GM21390 (cell line): ENCODE data around the gene ZNF473.
"Not testable (repeated sequence)": the region's sequence is repeated elsewhere in the genome, so short reads cannot be mapped to it uniquely, and the experiment has no call there.

Source experiments
- ATAC-seq: cut with Tn5 transposase; IDR thresholded peaks from one replicate; pipeline ENCODE4 v1.9.1; 2021; ENCODE audit not compliant: unreplicated experiment

The ZNF473 gene

DNA sequence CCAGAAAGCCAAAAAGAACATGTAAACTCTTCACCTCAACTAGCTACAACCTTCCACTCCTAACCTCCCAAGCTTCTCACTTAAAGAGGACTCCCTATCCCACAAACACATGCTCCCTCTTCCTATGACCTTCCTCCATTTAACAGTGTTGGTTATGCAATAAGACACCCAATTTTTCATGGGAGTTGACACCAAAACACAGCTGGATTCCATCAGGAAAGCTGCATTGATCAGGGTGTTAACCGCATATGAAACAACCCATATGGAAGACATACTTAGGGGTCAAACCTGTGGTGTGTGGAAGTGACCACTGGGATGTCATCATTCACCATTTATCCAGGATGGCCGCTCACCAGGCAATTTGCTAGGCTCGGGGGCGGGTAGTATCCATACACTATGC lies 21.9 kb downstream of the ZNF473 start:
- ATAC-seq, result no peak

DNA sequence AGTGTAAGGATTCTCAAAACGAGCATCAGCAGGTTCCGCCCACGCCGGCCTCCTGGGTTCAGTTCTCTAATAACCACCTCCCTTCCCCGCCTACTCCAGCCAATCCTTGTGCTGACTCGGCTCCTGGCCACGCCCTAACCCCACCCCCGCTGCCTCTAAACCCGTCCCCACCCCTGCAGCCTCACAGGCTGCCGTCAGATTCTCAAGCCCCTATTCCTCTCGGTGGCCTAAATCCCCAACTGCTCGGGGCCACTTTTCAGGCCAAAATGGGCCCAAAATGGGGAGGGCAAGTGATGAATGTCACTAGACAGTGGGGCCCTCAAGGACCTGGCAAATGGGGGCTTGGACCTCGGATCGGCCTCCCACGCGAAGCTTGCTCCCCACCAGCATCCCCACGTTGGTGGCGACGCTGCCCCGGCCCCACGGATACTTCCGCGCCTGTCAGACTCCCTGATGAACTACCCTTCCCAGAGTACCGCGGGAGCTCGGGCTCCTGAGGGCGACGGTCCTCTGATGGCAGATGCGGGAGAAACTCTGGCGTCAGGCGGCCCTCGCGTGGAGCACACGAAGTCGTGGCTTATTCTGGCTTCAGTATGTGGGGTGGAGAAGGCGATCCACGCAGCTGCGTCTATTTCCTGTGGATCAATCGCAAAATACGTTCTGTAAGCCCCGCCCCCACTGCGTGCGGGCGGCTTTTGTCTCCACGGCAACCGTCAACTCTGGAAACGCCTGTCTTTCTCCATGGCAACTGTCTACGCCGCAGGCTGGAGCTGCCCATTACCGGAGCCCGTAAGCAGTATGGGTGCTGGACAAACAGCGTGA lies 24.8 kb downstream of the ZNF473 start:
- no peak for ATAC-seq

DNA sequence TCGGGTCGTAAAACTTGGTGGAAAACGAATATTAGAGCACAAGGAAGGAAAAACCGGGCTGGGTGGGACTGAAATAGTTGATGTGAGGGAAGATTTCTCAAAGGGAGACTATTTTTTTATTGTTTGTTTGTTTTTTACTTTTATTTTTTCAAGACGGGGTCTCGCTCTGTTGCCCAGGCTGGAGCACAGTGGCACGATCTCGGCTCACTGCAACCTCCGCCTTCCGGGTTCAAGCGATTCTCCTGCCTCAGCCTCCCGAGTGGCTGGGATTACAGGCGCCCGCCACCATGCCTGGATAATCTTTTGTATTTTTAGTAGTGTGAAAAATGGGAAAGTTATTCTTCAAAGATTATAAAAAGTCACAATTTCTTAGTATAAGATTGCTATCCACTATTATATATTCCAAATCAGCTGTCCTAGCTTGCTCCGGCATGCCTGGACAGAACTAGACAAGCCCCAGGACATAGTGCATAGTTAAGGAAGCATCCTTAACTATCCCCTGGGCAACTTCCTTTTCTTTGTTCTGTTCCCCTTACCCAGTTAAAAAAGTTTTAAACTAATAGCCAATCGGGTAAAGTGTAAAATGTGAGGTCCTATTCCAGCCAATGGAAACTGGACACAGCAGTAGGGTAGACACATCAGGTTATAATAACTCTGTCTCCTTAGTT lies 25.6 kb downstream of the ZNF473 start:
- ATAC-seq, result not testable (repeated sequence)

DNA sequence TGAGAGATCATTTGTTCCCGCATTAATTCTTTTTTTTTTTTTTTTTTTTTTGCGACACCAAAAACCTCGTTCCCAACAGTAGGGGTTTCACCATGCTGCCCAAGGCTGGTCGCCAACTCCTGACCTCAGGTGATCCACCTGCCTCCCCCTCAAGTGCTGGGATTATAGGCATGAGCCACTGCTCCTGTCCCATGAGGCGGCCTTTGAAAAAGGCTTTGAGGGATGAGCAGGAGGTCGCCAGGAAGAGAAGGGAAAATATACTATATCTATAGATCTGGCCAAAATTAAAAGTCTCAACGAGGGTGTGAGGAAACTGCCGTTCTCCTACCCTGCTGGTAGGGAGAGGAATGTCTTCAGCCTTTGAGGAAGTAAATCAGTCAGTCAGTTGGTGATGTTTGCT lies 26.2 kb downstream of the ZNF473 start:
- no peak for ATAC-seq

DNA sequence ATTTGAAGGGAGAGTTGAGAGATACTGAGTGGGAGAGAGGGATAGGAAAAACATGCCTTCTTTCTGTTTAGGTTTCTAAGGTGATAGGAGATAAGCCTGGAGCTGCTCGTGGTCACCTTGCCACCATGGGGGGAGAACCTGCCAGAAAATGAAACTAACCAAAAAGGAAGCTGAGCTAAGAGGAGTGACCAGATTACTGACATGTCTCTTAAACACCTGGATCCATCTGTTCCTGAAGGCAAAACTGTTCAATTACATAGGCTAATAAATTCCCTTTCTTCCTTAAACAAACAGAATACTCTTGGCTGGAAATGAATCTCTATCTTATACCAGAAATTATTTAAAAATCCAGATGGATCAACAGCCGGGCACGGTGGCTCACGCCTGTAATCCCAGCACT lies 27.3 kb downstream of the ZNF473 start:
- ATAC-seq, result no peak

DNA sequence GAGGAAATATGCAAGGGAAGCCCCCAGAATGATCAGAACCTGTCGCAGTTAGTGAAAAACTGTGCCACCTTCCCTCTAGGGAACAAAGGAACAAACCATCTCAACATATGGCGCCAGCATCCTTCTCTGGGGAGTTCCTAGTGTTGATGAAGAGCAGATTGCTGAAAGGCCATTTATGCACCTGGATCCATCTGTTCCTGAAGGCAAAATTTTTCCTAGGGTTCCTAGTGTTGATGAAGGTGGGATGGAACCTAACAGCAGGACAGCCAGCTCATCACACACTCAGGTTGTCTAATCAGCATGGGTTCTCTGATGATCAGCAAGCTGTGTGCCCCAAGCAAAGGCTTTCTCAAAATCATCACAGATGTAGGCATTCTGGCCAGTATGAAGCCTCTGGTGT lies 32.6 kb downstream of the ZNF473 start:
- ATAC-seq, result no peak

DNA sequence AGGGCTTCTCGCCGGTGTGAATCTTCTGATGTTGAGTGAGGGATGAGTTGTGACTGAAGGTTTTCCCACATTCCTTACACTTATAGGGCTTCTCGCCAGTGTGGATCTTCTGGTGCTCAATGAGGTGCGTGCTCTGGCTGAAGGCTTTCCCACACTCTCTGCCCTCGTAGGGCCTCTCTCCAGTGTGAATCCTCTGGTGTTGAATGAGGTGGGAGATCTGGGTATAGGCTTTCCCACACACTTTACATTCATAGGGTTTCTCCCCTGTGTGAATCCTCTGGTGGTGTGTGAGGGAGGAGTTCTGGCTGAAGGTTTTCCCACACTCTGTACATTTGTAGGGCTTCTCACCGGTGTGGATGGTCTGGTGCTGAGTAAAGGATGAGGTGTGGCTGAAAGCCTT lies 33.2 kb downstream of the ZNF473 start:
- no peak for ATAC-seq

DNA sequence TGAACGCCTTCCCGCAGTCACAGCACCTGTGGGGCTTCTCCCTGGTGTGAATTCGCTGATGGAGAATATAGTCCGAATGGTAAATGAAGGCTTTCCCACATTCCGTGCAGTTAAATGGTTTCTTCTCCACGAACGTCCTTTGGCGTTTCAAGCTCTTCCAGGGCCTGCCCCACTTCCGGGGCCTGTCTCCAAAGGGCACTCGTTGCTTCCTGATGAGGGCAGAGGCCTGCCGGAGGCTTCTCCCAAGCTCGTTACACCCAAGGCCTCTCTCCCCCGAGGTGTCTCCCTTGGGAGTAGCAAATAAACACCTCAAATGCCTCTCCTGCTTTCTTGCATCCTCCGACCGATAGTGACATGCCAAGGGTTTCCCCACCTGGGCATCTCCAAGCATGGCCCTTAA lies 34.3 kb downstream of the ZNF473 start:
- ATAC-seq, result no peak

DNA sequence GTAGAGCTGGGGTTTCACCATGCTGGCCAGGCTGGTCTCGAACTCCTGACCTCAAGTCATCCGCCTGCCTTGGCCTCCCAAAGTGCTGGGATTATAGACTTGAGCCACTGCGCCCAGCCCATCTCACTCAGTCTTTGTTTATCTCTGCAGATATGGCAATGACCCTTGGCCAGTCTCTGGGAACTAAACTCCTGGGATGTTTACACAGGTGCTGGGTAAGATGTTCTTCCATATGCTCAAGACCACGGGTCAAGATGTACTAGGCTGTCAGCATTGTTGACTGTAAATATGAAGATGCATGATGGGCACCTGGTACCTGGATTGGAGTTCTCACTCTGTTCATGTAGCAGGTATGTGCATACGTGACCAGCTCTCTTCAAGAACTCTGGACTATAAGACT lies 35.8 kb downstream of the ZNF473 start:
- no peak for ATAC-seq

DNA sequence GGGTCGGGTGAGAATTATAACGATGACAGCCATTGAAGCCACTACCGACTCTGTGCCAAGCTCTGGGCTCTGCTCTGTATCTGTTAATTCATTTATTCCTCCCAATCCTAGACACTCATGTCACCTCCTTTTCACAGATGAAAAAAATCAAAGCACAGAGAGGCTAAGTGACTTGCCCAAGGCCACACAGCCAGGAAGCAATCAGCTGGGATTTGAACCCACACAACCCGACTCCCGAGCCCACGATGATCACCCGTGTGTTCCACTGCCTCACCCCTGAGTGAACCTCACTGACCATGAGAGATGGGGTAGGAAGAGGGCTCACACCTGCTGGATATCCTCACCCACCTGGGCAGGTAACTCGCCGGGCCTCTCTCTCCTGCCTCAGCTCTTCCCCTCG lies 40.1 kb downstream of the ZNF473 start:
- no peak for ATAC-seq

DNA sequence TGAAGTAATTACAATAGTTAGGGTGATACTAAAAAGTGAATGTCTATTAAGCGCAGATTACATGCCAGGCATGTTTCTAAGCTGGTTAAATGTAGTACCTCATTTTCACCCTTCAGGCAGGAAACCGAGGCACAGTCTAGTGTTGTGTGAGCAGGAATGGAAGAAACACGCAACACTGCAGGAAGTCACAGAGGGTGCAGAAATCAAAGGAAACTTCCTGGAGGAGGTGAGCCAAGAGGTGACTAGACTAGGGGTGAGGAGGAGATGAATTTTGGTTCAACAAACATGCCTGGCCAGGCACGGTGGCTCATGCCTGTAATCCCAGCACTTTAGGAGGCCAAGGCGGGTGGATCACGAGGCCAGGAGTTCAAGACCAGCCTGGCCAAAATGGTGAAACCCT lies 41.8 kb downstream of the ZNF473 start:
- no peak for ATAC-seq

DNA sequence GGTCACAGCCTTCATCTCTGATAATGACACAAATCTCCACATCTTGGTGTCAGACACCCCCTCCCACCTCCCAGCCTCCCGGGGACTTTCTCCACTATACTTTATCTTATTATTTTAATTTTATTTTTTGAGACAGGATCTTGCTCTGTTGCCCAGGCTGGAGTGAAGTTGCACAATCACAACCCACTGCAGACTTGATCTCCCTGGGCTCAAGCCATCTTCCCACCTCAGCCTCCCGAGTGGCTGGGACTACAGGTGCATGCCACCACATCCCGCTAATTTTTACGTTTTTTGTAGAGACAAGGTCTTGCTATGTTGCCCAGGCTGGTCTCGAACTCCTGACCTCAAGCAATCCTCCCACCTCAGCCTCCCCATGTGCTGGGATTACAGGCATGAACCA lies 42.6 kb downstream of the ZNF473 start:
- ATAC-seq, result not testable (repeated sequence)

DNA sequence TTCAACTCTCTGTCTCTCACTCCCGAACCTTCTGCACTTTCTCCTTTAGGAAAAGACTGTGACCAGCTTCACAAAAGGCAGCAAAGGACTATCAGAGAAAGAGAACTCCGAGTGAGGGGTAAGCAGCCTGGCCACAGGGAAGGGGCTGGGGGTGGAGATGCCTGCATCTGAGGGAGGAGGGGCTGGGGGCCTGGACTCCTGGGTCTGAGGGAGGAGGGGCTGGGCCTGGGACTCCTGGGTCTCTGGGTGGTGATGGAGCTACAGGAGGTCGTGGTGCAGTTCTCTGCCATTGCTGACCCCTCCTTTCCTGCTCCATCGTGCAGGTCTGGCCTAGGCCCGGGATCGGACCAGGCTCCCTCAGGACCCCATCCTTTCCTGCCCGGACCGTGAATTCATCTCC lies 49.3 kb downstream of the ZNF473 start:
- ATAC-seq, result not testable (repeated sequence)

DNA sequence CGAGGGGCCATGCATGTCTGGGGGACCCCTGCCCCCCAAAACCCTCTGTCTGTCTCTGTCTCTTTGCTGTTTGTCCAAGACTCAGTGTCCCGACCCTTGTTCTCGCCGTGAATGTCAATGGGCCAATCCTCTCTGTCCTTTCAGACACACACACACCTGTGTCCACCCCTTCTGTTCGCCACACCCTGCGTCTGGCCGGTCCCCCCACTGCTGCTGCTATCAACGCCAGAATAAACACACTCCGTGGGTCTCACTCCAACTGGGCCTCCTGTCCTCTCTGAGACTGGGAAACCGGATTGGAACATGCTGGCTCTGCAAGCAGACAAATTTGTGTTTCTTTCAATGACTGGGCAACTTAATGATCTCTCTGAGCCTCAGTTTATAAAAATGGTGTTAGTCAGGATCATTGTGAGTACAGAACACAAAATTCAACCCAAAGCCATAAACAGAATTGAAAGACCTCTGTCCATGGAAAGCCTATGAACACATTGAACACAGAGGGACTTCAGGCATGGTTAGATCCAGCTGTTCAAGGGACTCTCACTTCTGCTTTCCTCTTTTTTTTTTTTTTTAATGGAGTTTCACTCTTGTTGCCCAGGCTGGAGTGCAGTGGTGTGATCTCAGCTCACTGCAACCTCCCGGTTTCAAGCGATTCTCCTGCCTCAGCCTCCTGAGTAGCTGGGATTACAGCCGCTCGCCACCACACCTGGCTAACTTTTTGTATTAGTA lies 50.0 kb downstream of the ZNF473 start:
- ATAC-seq, result not testable (repeated sequence)

DNA sequence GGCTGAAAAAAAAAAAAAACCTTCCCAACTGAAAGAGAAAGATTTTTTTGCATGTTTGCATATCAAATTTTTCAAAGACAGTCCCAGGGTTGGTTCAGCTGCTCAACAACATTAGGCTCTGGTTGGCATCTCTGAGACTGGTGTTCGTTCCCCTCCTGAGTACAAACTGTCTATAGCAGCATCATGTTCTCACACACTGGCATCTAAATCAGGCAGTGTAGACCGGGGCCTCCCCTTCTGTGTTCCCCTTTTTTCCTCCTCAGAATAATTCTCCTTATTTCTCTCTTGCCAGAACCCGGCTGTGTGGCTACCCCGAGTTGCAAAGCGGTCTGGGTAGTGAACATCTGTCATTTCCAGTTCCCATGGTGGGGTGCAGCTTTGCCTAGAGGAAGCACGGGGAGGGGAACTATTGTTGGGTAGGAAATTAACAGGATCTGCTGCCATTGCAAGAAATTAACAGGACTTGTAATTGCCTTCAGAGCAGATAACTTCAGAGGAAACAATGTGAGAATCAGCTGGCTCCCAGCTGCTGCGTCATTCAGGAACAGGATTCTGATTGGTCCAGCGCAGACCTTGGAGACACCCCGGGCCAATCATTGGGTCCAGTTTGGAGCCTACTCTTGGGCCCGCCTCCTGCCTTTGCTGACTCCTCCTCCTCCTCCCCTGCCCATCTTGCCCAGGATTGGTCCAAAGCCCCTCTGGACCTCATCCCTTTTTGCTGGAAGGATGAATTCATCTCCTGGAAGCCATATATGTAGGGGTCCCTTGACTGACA lies 51.0 kb downstream of the ZNF473 start:
- not testable (repeated sequence) for ATAC-seq

DNA sequence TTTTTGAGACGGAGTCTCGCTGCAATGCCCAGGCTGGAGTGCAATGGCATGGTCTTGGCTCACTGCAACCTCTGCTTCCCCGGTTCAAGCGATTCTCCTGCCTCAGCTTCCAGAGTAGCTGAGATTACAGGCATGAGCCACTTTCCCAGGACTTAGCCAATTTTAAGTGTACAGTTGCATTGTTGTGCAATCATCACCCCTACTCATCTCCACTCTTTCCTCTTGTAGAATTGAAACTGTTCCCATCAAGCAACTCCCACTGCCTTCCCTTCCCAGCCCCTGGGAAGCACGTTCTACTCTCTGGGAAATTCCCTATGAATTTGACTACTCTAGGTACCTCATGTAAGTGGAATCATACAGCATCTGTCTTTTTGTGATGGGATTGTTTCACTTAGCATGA lies 53.2 kb downstream of the ZNF473 start:
- ATAC-seq, result not testable (repeated sequence)

DNA sequence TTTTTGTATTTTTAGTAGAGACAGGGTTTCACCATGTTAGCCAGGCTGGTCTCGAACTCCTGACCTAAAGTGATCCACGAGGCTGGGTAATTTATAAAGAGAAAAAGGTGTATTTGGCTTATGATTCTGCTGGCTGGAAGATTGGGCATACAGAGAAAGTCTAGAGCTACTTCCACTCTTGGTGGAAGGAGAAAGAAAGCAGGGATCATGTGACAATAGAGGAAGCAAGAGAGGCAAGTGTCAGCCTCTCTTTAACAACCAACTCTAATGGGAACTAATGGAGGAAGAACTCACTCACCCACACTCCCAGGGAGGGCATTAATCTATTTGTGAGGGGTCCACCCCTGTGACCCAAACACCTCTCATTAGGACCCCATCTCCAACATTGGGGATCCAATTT lies 58.6 kb downstream of the ZNF473 start:
- ATAC-seq, result not testable (repeated sequence)

DNA sequence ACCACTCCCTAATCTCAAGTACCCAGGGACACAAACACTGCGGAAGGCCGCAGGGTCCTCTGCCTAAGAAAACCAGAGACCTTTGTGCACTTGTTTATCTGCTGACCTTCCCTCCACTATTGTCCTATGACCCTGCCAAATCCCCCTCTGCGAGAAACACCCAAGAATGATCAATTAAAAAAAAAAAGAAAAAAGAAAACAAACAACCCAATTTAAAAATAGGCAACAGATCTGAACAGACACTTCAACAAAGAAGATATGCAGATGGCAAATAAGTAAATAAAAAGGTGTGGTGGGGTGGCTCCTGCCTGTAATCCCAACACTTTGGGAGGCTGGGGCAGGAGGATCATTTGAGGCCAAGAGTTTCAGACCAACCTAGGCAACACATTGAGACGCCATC lies 61.3 kb downstream of the ZNF473 start:
- ATAC-seq, result not testable (repeated sequence)

DNA sequence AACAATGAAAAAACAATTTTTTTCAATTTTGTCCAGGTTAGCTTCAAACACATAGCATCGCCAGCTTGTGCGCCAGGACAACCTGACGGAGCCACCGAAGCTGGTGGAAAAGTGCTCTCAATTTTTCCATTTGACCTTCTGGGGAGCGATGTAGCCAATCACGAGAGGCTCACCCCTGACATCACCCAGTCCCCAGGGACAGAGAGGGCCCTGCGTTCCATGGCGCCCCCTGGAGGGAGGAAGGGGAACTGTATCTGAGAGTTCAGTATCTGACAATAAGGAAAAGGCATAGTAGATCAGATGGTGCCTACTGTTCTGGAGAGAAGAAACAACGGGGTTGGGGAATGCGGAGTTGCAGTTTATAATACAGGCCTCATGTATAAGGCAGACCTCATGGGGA lies 64.9 kb downstream of the ZNF473 start:
- not testable (repeated sequence) for ATAC-seq

DNA sequence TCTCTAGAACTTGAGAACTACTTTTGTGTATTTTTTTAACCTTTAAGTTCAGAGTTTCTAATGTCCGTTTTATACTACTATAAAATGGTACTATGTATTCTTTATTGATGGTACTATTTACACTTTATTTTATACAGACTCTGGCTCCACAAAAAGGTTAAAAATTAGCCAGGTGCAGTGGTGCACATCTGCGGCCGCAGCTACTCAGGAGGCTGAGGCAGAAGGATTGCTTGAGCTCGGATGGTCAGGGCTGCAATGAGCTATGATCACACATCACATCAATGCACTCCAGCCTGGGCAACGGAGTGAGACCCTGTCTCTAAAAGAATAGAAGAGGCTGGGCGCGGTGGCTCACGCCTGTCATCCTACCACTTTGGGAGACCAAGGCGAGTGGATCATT lies 66.0 kb downstream of the ZNF473 start:
- not testable (repeated sequence) for ATAC-seq

DNA sequence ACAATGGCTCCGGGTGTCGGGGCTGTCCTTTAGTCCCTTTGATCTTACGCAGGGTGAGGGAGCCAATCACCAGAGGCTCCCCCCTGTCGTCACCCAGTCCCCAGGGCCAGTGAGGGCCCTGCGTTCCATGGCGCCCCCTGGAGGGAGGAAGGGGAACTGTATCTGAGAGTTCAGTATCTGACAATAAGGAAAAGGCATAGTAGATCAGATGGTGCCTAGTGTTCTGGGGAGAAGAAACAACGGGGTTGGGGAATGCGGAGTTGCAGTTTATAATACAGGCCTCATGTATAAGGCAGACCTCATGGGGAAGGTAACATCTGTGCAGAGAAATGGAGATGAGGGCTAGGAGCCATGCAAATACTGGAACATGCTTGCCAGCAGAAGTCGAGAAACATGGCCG lies 66.8 kb downstream of the ZNF473 start:
- not testable (repeated sequence) for ATAC-seq
